Gastroesophageal sphincter (tissue), 4 donors: Measurements from ENCODE around the gene RFC1. TPM values are rescaled to one million over a fixed set of nuclear protein-coding genes. Genes with fewer than 3 reads are reported as not detected.
"Not testable (repeated sequence)": the region's sequence is repeated elsewhere in the genome, so short reads cannot be mapped to it uniquely, and the experiment has no call there.

Source experiments
- ATAC-seq: fragments of 150-250 bp; one replicate; pipeline ENCODE4 v1.9.1; 2016; ENCODE audit warnings: mild to moderate bottlenecking, moderate library complexity
- H3K27ac ChIP-seq, 4 donors: fragments of 200-600 bp; sonication (generic) in 3 of 4; 1 replicate in 3 of 4; 2 replicates in 1 of 4; pipeline ENCODE4 v1.5.1; 2016 to 2019
- H3K27me3 ChIP-seq: fragments of 200-600 bp; sonication (generic); one replicate; pipeline ENCODE4 v1.5.1; 2019
- H3K36me3 ChIP-seq, 2 donors: fragments of 200-600 bp; sonication (generic); one replicate each; pipeline ENCODE4 v1.5.1; 2019; ENCODE audit warnings: control low read depth in 1 of 2
- H3K4me1 ChIP-seq, 3 donors: fragments of 200-600 bp; sonication (generic); 1 replicate in 2 of 3; 2 replicates in 1 of 3; pipeline ENCODE4 v1.5.1; 2016 to 2019; ENCODE audit warnings: control low read depth in 2 of 3
- H3K4me3 ChIP-seq, 2 donors: fragments of 200-600 bp; sonication (generic); one replicate each; pipeline ENCODE4 v1.5.1; 2019; ENCODE audit warnings: mild to moderate bottlenecking in 1 of 2, moderate library complexity in 1 of 2
- H3K9me3 ChIP-seq, 3 donors: fragments of 200-600 bp; sonication (generic); one replicate each; pipeline ENCODE4 v1.5.1; 2017 to 2019; ENCODE audit warnings: control low read depth in 2 of 3
- CTCF ChIP-seq, 4 experiments: fragments of 200-600 bp in 2 of 4; fragments of 450-650 bp in 2 of 4; sonication (generic) in 1 of 4; IDR thresholded peaks; one replicate each; pipeline ENCODE4 v1.5.1; 2017 to 2019; ENCODE audit warnings: antibody characterized with exemption in 4 of 4, mild to moderate bottlenecking in 2 of 4, moderate library complexity in 2 of 4
- EP300 ChIP-seq: sonication (generic); formaldehyde crosslinking; IDR thresholded peaks from one replicate; pipeline ENCODE4 v1.6.1; 2017; ENCODE audit warnings: antibody characterized with exemption, mild to moderate bottlenecking
- POLR2A ChIP-seq, 2 donors: fragments of 450-650 bp; IDR thresholded peaks; one replicate each; pipeline ENCODE4 v1.6.1; 2017; ENCODE audit warnings: antibody characterized with exemption in 2 of 2, mild to moderate bottlenecking in 2 of 2, moderate library complexity in 1 of 2
- POLR2AphosphoS5 ChIP-seq: sonication (generic); formaldehyde crosslinking; IDR thresholded peaks from one replicate; pipeline ENCODE4 v1.6.1; 2017; ENCODE audit warnings: antibody characterized with exemption
- WGBS, 2 donors: methylation state at CpG; one replicate each; pipeline ENCODE4 v1.1.5; 2018; ENCODE audit warnings: low coverage in 1 of 2; 5-methylcytosine and 5-hydroxymethylcytosine counted together
- total RNA-seq, 4 donors: library from RNA; depleted of rRNA; stranded (reverse); fragments of >200 nt; gene quantifications; one replicate each; pipeline ENCODE4 v1.1.0, GENCODE V29; 2016

The RFC1 gene
- total RNA-seq, 4 donors from 2014 or later = 37.1 to 51.8 (median 41.0) TPM

GRCh38 chr4:39407584-39407885 is 41.4 kb upstream of the RFC1 start:
- ATAC-seq = no peak
- Histone ChIP-seq H3K4me3 (no peak overlapping the region), H3K27ac (no peak overlapping the region), H3K9me3 (no peaks in the 10 kb centered on the region), H3K4me1 (no peaks in the 10 kb centered on the region), H3K27me3 (no peaks in the 10 kb centered on the region), H3K36me3 (no peaks in the 10 kb centered on the region)
- WGBS, 2 donors = 56 to 80% methylated on average over 1 of the region's 1 CpG
- no peak for TF ChIP-seq EP300
- TF ChIP-seq CTCF (IDR thresholded peaks at IDR 0.05) = no peak
- no peak for TF ChIP-seq POLR2A (IDR thresholded peaks at IDR 0.05)
- TF ChIP-seq POLR2AphosphoS5 = no peak

DNA sequence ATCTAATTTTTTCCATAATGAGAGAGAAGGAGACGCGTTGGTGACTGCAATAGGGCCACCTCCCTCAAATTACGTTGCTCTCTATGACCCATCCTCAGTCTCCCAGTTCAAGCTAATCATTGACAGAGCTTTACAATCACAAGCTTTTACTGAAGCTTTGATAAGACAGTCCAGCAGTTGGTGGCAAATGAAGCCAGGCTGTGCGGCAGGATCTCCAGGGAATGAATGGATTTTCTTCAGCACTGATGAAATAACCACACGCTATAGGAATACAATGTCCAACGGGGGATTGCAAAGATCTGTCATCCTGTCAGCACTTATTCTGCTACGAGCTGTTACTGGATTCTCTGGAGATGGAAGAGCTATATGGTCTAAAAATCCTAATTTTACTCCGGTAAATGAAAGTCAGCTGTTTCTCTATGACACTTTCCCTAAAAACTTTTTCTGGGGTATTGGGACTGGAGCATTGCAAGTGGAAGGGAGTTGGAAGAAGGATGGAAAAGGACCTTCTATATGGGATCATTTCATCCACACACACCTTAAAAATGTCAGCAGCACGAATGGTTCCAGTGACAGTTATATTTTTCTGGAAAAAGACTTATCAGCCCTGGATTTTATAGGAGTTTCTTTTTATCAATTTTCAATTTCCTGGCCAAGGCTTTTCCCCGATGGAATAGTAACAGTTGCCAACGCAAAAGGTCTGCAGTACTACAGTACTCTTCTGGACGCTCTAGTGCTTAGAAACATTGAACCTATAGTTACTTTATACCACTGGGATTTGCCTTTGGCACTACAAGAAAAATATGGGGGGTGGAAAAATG is 40.8 kb upstream of the RFC1 start, which contains the start of gene KLB:
Gene KLB (plus strand): TSS at position 168 of the 821 bp plus-strand sequence. CDS start 20 bp downstream, at position 188.
- ATAC-seq = no peak

GRCh38 chr4:39401640-39402039 is 35.5 kb upstream of the RFC1 start:
- ATAC-seq, H3K36me3 ChIP-seq, H3K27me3 ChIP-seq, H3K27ac ChIP-seq, H3K4me3 ChIP-seq, H3K4me1 ChIP-seq, H3K9me3 ChIP-seq: not testable (repeated sequence)
- 69 to 80% methylated on average over 3 to 4 of the region's 6 CpGs for WGBS, 2 donors

More for the DNA sequence above, 40.8 kb upstream of the RFC1 start, which contains the start of gene KLB:
- H3K9me3 ChIP-seq = no peaks in the 10 kb centered on the region
- WGBS, 2 donors = 32 to 43% methylated on average over 10 to 12 of the region's 12 CpGs
- no peaks in the 10 kb centered on the region for H3K27me3 ChIP-seq
- no peaks in the 10 kb centered on the region for H3K4me1 ChIP-seq
- no peak within 1 kb of the TSS for H3K27ac ChIP-seq
- no peaks in the 10 kb centered on the region for H3K36me3 ChIP-seq
- TF ChIP-seq CTCF (IDR thresholded peaks at IDR 0.05) (no peak), POLR2A (IDR thresholded peaks at IDR 0.05) (no peak), POLR2AphosphoS5 (no peak), EP300 (no peak)
- no peak within 1 kb of the TSS for H3K4me3 ChIP-seq

- Histone ChIP-seq H3K36me3 (no peaks in the 10 kb centered on the region), H3K9me3 (no peaks in the 10 kb centered on the region), H3K27me3 (no peaks in the 10 kb centered on the region), H3K27ac (no peak overlapping the region), H3K4me3 (no peak overlapping the region), H3K4me1 (no peaks in the 10 kb centered on the region)
- ATAC-seq = no peak
- 55 to 80% methylated on average over 1 to 2 of the region's 3 CpGs for WGBS, 2 donors
- no peak for TF ChIP-seq POLR2A (IDR thresholded peaks at IDR 0.05)
- no peak for TF ChIP-seq EP300
- no peak for TF ChIP-seq POLR2AphosphoS5
These were observed 28.5 kb upstream of the RFC1 start for GRCh38 chr4:39394706-39395105.

GRCh38 chr4:39390603-39391002 is 24.4 kb upstream of the RFC1 start:
- no peaks in the 10 kb centered on the region for H3K36me3 ChIP-seq
- no peak for TF ChIP-seq POLR2A (IDR thresholded peaks at IDR 0.05)
- TF ChIP-seq CTCF (IDR thresholded peaks at IDR 0.05) = no peak
- no peaks in the 10 kb centered on the region for H3K27me3 ChIP-seq
- WGBS, 2 donors = 71 to 80% methylated on average over 6 of the region's 6 CpGs
- no peaks in the 10 kb centered on the region for H3K4me1 ChIP-seq
- no peak overlapping the region for H3K27ac ChIP-seq
- H3K9me3 ChIP-seq = no peaks in the 10 kb centered on the region
- H3K4me3 ChIP-seq = no peak overlapping the region
- ATAC-seq = no peak

- TF ChIP-seq POLR2A (IDR thresholded peaks at IDR 0.05) (no peak), CTCF (IDR thresholded peaks at IDR 0.05) (no peak), EP300 (no peak), POLR2AphosphoS5 (no peak)
- 89% methylated on average over 11 of the region's 11 CpGs; no CpG with 5 or more reads in 1 of the 2 donors for WGBS, 2 donors
- no peak for ATAC-seq
- Histone ChIP-seq H3K9me3 (no peaks in the 10 kb centered on the region), H3K36me3 (no peaks in the 10 kb centered on the region), H3K27ac (no peak overlapping the region), H3K27me3 (peaks cover 15% of the 10 kb centered on the region), H3K4me1 (no peaks in the 10 kb centered on the region), H3K4me3 (no peak overlapping the region)
These were observed 18.4 kb upstream of the RFC1 start for GRCh38 chr4:39384563-39384962.
